Transverse colon (tissue), 4 donors: ENCODE data around the gene SRP9.

Experiments
- EP300 ChIP-seq: sonication (generic); formaldehyde crosslinking; IDR thresholded peaks from one replicate; pipeline ENCODE4 v1.6.1; 2017; ENCODE audit warnings: antibody characterized with exemption, low read depth
- POLR2A ChIP-seq: fragments of 450-650 bp; IDR thresholded peaks from one replicate; pipeline ENCODE4 v1.6.1; 2016; ENCODE audit warnings: antibody characterized with exemption, mild to moderate bottlenecking, moderate library complexity
- POLR2AphosphoS5 ChIP-seq, 3 donors: sonication (generic); formaldehyde crosslinking; IDR thresholded peaks; one replicate each; pipeline ENCODE4 v1.6.1; 2016; ENCODE audit warnings: antibody characterized with exemption in 3 of 3
- TF ChIP-seq, protein P1 (sequence below), 5 experiments: fragments of 200-600 bp in 3 of 5; fragments of 450-650 bp in 2 of 5; sonication (generic) in 3 of 5; IDR thresholded peaks; 1 replicate in 2 of 5; 2 replicates in 3 of 5; pipeline ENCODE4 v1.5.1; 2016 to 2017; ENCODE audit warnings: antibody characterized with exemption in 5 of 5, inconsistent platforms in 3 of 5, mild to moderate bottlenecking in 2 of 5, moderate library complexity in 1 of 5

DNA sequence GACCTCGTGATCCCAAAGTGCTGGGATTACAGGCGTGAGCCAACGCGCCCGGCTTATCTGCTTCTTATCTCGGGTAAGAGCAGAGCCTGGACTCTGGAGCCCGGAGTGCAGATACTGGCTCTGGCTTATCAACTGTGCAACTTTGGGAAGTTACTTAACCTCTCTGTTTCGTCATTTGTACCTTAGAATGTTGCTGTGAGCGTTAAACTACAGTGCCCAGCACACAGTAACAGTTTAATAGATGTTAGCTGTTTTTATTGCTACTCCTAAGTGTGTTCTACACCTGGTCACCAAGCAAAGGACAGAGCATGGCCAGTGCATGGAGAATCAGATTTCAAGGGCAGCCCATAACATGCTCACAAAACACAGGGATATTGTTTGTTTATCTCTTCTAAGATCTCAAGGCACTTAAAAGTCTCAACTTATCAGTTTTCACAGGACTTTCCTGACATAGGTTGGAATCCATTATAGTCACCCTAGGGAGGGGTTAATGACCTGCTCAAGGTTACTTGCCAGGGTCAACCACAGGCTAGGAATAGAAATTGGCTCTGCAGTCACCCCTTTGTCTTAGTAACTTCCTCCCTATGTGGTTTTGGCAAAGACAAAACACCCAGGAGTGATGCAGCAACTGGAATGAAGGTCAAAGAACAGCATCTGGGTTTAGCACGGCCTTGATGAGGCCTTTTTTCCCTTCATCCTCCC lies 22.5 kb upstream of the SRP9 start:
- TF ChIP-seq, protein P1, sequence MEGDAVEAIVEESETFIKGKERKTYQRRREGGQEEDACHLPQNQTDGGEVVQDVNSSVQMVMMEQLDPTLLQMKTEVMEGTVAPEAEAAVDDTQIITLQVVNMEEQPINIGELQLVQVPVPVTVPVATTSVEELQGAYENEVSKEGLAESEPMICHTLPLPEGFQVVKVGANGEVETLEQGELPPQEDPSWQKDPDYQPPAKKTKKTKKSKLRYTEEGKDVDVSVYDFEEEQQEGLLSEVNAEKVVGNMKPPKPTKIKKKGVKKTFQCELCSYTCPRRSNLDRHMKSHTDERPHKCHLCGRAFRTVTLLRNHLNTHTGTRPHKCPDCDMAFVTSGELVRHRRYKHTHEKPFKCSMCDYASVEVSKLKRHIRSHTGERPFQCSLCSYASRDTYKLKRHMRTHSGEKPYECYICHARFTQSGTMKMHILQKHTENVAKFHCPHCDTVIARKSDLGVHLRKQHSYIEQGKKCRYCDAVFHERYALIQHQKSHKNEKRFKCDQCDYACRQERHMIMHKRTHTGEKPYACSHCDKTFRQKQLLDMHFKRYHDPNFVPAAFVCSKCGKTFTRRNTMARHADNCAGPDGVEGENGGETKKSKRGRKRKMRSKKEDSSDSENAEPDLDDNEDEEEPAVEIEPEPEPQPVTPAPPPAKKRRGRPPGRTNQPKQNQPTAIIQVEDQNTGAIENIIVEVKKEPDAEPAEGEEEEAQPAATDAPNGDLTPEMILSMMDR (IDR thresholded peaks at IDR 0.05) = no peak
- no peak for TF ChIP-seq EP300
- no peak for TF ChIP-seq POLR2AphosphoS5 (IDR thresholded peaks at IDR 0.05)
- no peak for TF ChIP-seq POLR2A
